T47D (cell line): ENCODE data around the gene HOXC11.

Experiments
- DNase-seq, 2 experiments: peaks; one replicate each; pipeline versions ENCODE4 v3.0.0 to v3.0.0-alpha.2; 2011 to 2012; ENCODE audit warnings: low read depth in 1 of 2, low spot score in 1 of 2
- JUND ChIP-seq: IDR thresholded peaks from 2 replicates; pipeline ENCODE4 v1.6.1; 2012; ENCODE audit warnings: low read depth
- in situ Hi-C: cut with HindIII; loops from 2 replicates; pipeline ENCODE4 v1.10.0; 2016; ENCODE audit warnings: low sequenced_read_pairs, low pct_unique_long_range_greater_than_20kb

The HOXC11 gene

DNA sequence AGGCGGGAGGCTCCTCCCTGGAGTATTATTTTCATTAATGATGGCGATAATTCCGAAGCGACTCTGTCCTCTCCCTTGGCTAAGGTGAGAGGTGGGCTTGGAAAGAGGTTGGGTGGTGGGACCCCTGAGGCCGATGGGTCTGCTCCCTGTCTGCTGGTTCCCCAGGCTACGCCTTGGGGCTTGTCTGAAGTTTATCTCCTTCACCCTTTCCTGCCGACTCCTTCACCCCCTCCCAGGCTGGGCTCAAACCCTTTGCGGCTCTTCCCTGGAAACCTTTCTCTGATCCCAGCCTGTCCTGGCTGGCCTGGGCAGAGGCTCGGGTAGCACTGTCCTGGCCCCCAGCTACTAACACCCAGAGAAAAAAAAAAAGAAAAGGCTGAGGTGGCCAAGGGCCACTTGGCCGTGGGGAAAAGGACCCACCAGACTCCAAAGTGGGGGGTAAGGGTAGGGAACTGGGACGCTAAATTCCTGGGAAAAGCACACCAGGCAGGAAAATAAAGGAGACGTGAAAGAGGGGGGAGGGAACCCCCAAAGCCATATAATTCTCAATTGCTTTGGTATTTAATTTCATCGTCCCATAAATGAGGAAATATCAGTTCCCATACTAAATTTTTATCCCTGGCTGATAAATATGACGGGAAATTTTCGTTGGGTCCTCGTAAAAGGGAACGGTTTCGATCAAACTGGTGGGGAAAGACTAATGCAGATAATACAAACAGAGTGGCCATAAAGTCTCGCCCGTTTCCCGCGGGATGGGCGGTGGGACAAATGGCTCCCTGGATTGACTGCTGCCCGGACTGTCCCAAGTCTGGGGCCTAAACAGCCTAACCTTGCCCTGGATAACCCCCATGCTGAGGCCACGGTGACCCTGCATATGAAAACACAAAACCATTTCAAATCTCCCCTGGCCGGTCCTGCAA, 10.0 kb downstream of the HOXC11 start:
- in situ Hi-C loops, result no loop called here
- no peak for DNase-seq

DNA sequence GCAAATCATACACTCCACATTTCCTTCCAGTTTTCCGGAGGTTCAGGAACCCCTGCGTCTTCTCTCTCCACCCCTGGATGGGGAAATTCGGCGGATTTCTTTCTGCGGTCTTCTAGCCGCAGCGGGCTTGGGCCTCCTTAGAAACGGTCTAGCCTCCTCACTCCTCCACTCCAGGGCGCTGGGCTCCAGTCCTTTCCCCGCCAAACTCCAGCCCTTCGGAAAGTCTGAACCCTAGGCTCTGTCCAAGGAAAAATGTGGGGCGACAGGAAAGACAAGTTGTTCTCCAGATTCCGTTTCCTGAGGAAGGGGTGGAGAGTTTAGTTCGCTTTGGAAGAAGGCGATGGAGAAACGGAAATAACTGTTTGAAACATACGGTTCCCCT, 10.6 kb downstream of the HOXC11 start:
- DNase-seq, result peak in 1 of 2 experiments; percentile 99
- peak; percentile 15; the same call in 1 of the 2 replicates for TF ChIP-seq JUND
- in situ Hi-C loops, result no loop called here

More for the DNA sequence above, 10.0 kb downstream of the HOXC11 start:
- TF ChIP-seq JUND, result no peak

DNA sequence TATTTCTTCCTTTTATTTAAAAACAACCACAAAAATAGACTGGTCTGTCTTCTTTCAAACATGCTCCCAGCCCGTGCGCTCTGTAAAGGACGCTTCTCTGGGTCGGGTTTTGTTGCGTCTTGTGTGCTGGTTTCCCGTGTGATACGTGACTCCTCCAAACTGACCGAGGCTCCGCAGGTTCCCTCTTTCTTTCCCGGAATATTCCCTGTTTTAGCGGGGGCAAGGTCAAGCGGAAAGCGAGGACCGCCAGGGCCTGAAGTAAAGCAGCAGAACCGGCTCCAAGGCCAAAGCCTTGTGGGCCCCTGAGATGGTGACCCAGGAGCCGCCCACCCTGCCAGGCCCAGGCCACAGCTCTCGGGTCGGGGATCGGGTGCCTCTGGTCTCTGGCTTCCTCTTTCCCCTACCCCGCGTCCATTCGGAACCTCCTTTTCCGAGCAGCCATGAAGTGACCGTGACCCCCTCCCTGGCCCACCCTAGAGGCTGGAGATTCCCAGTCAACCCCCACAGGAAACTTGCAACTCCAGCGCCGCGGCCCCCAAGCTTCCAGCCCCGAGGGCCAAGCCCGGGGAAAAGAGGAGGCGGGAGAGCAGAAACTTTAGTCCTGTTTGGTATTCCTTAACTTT, 11.1 kb downstream of the HOXC11 start:
- no peak for DNase-seq
- in situ Hi-C loops, result no loop called here
- no peak for TF ChIP-seq JUND

- peak; percentile 80 for TF ChIP-seq JUND
- in situ Hi-C loops, result no loop called here
- DNase-seq, result peak; percentile 92 to 99
Observed at GRCh38 chr12:53984901-53985691, 12.2 kb downstream of the HOXC11 start, which contains the start of gene HOXC10. TSS of gene HOXC10 (plus strand) at chr12:53985146. CDS start at chr12:53985260, 114 bp downstream.

DNA sequence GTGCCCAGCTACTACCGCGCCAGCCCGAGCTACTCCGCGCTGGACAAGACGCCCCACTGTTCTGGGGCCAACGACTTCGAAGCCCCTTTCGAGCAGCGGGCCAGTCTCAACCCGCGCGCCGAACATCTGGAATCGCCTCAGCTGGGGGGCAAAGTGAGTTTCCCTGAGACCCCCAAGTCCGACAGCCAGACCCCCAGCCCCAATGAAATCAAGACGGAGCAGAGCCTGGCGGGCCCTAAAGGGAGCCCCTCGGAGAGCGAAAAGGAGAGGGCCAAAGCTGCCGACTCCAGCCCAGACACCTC, 12.7 kb downstream of the HOXC11 start:
- DNase-seq, result no peak
- TF ChIP-seq JUND, result no peak
- in situ Hi-C loops, result no loop called here

- in situ Hi-C loops, result no loop called here
- no peak for TF ChIP-seq JUND
- DNase-seq, result no peak
Observed at GRCh38 chr12:53985994-53986685, 13.2 kb downstream of the HOXC11 start.

- in situ Hi-C loops, result no loop called here
- no peak for DNase-seq
- TF ChIP-seq JUND, result no peak
Observed at GRCh38 chr12:53986686-53987483, 14.0 kb downstream of the HOXC11 start.

DNA sequence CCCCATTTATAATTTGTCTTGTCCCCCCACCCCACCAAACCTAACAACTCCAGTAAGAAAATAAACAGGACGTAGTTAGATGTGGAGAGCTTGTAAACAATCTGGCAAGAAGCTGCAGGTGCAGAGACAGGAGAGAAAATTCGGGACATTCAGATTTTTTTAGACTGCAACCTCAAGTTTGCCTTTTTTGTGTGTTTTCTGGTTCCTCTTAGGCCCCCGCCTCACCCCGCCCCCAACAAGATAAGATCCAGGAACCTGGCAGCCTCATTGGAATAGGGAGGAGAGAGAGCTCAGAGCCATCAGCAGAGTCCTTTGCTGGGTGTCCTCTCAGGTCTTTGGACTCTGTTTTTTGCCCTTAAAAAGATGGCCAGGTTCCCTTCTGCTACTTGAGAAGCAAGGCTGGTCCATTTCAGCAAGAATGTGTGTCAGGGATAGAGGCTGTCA, 14.9 kb downstream of the HOXC11 start:
- no peak for DNase-seq
- in situ Hi-C loops, result no loop called here
- TF ChIP-seq JUND, result no peak

- TF ChIP-seq JUND, result no peak
- in situ Hi-C loops, result no loop called here
Observed at GRCh38 chr12:53988541-53989226, 15.8 kb downstream of the HOXC11 start.

GRCh38 chr12:53989227-53990113, 16.5 kb downstream of the HOXC11 start:
- TF ChIP-seq JUND, result no peak
- in situ Hi-C loops, result no loop called here
- DNase-seq, result peak in 1 of 2 experiments; percentile 88

More at GRCh38 chr12:53988541-53989226, 15.8 kb downstream of the HOXC11 start:
- DNase-seq, result no peak
